GM06990 (cell line): ENCODE measurements around the gene FOLR1.

Experiments
- DNase-seq: peaks from one replicate; pipeline ENCODE4 v3.0.0-alpha.2; 2011; ENCODE audit not compliant: insufficient read length; ENCODE audit errors: extremely low read depth
- H3K27me3 ChIP-seq: replicated peaks from 2 replicates; pipeline ENCODE4 v1.6.0; 2011; ENCODE audit warnings: low read length; ENCODE audit not compliant: control insufficient read depth, insufficient read depth
- H3K36me3 ChIP-seq: 2 replicates; pipeline ENCODE4 v1.5.1; 2011; ENCODE audit warnings: low read length; ENCODE audit not compliant: control insufficient read depth, insufficient read depth
- H3K4me3 ChIP-seq: replicated peaks from 2 replicates; pipeline ENCODE4 v1.5.1; 2011; ENCODE audit warnings: low read depth, mild to moderate bottlenecking, control low read depth, low read length
- CTCF ChIP-seq: IDR thresholded peaks from 2 replicates; pipeline ENCODE4 v1.5.1; 2011; ENCODE audit warnings: low read length, control low read depth, mild to moderate bottlenecking, inconsistent platforms; ENCODE audit not compliant: insufficient read depth, poor library complexity, severe bottlenecking

FOLR1 gene

GRCh38 chr11:72233056-72233772, 41.3 kb downstream of the FOLR1 start:
- TF ChIP-seq CTCF, result no peak
- no peak for DNase-seq
- Histone ChIP-seq H3K4me3 (no peak overlapping the region), H3K27me3 (no peaks in the 10 kb centered on the region), H3K36me3 (peaks cover 63% of the 10 kb centered on the region)

- Histone ChIP-seq H3K4me3 (no peak overlapping the region), H3K27me3 (no peaks in the 10 kb centered on the region), H3K36me3 (peaks cover 60% of the 10 kb centered on the region)
- DNase-seq, result no peak
- TF ChIP-seq CTCF, result no peak
Observed at GRCh38 chr11:72233773-72234513, 42.0 kb downstream of the FOLR1 start.

- no peak overlapping the region for H3K4me3 ChIP-seq
- peaks cover 56% of the 10 kb centered on the region for H3K36me3 ChIP-seq
Observed at GRCh38 chr11:72234514-72234830, 42.5 kb downstream of the FOLR1 start.

GRCh38 chr11:72234920-72235319, 43.0 kb downstream of the FOLR1 start:
- no peak for TF ChIP-seq CTCF
- no peak overlapping the region for H3K4me3 ChIP-seq
- no peak for DNase-seq
- H3K36me3 ChIP-seq, result peaks cover 51% of the 10 kb centered on the region
- no peaks in the 10 kb centered on the region; the same call in 1 of the 2 replicates for H3K27me3 ChIP-seq

More at GRCh38 chr11:72234514-72234830, 42.5 kb downstream of the FOLR1 start:
- no peak for TF ChIP-seq CTCF
- no peak for DNase-seq
- no peaks in the 10 kb centered on the region; the same call in 1 of the 2 replicates for H3K27me3 ChIP-seq

GRCh38 chr11:72235351-72236057, 43.6 kb downstream of the FOLR1 start:
- Histone ChIP-seq H3K36me3 (peaks cover 45% of the 10 kb centered on the region), H3K27me3 (no peaks in the 10 kb centered on the region; the same call in 1 of the 2 replicates), H3K4me3 (no peak overlapping the region)
- TF ChIP-seq CTCF, result no peak
- DNase-seq, result no peak
